Transverse colon (tissue), 4 donors: ENCODE data around the gene TNNT2. TPM values are rescaled to one million over a fixed set of nuclear protein-coding genes. Genes with fewer than 3 reads are reported as not detected.

ENCODE experiments used
- DNase-seq: peaks from one replicate; pipeline ENCODE4 v3.0.0-alpha.2; 2019
- H3K27ac ChIP-seq, 4 donors: fragments of 200-600 bp; sonication (generic); 2 replicates each; pipeline ENCODE4 v1.5.1; 2016 to 2018; ENCODE audit warnings: inconsistent platforms in 4 of 4
- H3K27me3 ChIP-seq: fragments of 200-600 bp; sonication (generic); 2 replicates; pipeline ENCODE4 v1.5.1; 2017; ENCODE audit warnings: inconsistent platforms
- H3K36me3 ChIP-seq, 4 donors: fragments of 200-600 bp; sonication (generic); 2 replicates each; pipeline ENCODE4 v1.5.1; 2017 to 2019; ENCODE audit warnings: inconsistent platforms in 4 of 4
- H3K4me1 ChIP-seq, 4 donors: fragments of 200-600 bp; sonication (generic); 2 replicates each; pipeline ENCODE4 v1.5.1; 2017 to 2020; ENCODE audit warnings: inconsistent platforms in 4 of 4
- H3K4me3 ChIP-seq, 4 donors: fragments of 200-600 bp; sonication (generic); 1 replicate in 1 of 4; 2 replicates in 3 of 4; pipeline versions ENCODE4 v1.5.1 to v1.6.1; 2017 to 2019; ENCODE audit warnings: inconsistent platforms in 4 of 4
- H3K9me3 ChIP-seq, 2 donors: fragments of 200-600 bp; sonication (generic); 2 replicates each; pipeline ENCODE4 v1.5.1; 2017 to 2019; ENCODE audit warnings: inconsistent platforms in 2 of 2
- CTCF ChIP-seq, 5 experiments: fragments of 200-600 bp in 3 of 5; fragments of 450-650 bp in 2 of 5; sonication (generic) in 3 of 5; IDR thresholded peaks; 1 replicate in 2 of 5; 2 replicates in 3 of 5; pipeline ENCODE4 v1.5.1; 2016 to 2017; ENCODE audit warnings: antibody characterized with exemption in 5 of 5, inconsistent platforms in 3 of 5, mild to moderate bottlenecking in 2 of 5, moderate library complexity in 1 of 5
- EP300 ChIP-seq: sonication (generic); formaldehyde crosslinking; IDR thresholded peaks from one replicate; pipeline ENCODE4 v1.6.1; 2017; ENCODE audit warnings: antibody characterized with exemption, low read depth
- POLR2A ChIP-seq: fragments of 450-650 bp; IDR thresholded peaks from one replicate; pipeline ENCODE4 v1.6.1; 2016; ENCODE audit warnings: antibody characterized with exemption, mild to moderate bottlenecking, moderate library complexity
- POLR2AphosphoS5 ChIP-seq, 3 donors: sonication (generic); formaldehyde crosslinking; IDR thresholded peaks; one replicate each; pipeline ENCODE4 v1.6.1; 2016; ENCODE audit warnings: antibody characterized with exemption in 3 of 3
- WGBS, 2 donors: methylation state at CpG; one replicate each; pipeline ENCODE4 v1.1.5; 2018; ENCODE audit warnings: low coverage in 1 of 2; 5-methylcytosine and 5-hydroxymethylcytosine counted together
- in situ Hi-C, 4 donors: fragments of 200-750 bp; cut with MboI; loops; one replicate each; pipeline versions ENCODE4 v1.15.0 to v1.15.1; 2017; ENCODE audit warnings: low sequenced_read_pairs in 3 of 4, low pct_ligation_motif_present in 1 of 4, low pct_unique_long_range_greater_than_20kb in 1 of 4
- intact Hi-C: fragments of 100-400 bp; cut with DNase I; formaldehyde crosslinking; loops from one replicate; pipeline ENCODE4 v1.15.1; 2023; ENCODE audit warnings: low total_unique reads
- total RNA-seq, 4 donors: library from RNA; depleted of rRNA; stranded (reverse); fragments of >200 nt; gene quantifications; one replicate each; pipeline ENCODE4 v1.1.0, GENCODE V29; 2016

TNNT2 gene
- total RNA-seq, 4 donors from 2014 or later = 0.14 to 0.95 TPM; not detected in 2

GRCh38 chr1:201348211-201348566 lies 29.3 kb downstream of the TNNT2 start:
- 7 to 22% methylated on average over 3 to 6 of the region's 6 CpGs for WGBS, 2 donors
- DNase-seq = peak; percentile 33
- Histone ChIP-seq H3K36me3 (no peaks in the 10 kb centered on the region), H3K27me3 (peaks cover 11% of the 10 kb centered on the region), H3K4me1 (no peaks in the 10 kb centered on the region), H3K4me3 (no peak overlapping the region), H3K27ac (no peak overlapping the region), H3K9me3 (no peaks in the 10 kb centered on the region)
- in situ Hi-C loops = no loop called here
- intact Hi-C loops = no loop called here
- TF ChIP-seq POLR2A (no peak), CTCF (IDR thresholded peaks at IDR 0.05) (peak in 4 of 5 experiments; percentile 43 to 50 (median 46)), EP300 (no peak), POLR2AphosphoS5 (IDR thresholded peaks at IDR 0.05) (no peak)

GRCh38 chr1:201347498-201348210 lies 29.8 kb downstream of the TNNT2 start:
- Histone ChIP-seq H3K36me3 (no peaks in the 10 kb centered on the region), H3K9me3 (no peaks in the 10 kb centered on the region), H3K4me1 (no peaks in the 10 kb centered on the region), H3K27me3 (peaks cover 14% of the 10 kb centered on the region), H3K4me3 (no peak overlapping the region), H3K27ac (no peak overlapping the region)
- 20 to 27% methylated on average over 1 to 7 of the region's 7 CpGs for WGBS, 2 donors
- no peak for DNase-seq
- TF ChIP-seq CTCF (IDR thresholded peaks at IDR 0.05) = no peak
- no peak for TF ChIP-seq POLR2AphosphoS5 (IDR thresholded peaks at IDR 0.05)
- TF ChIP-seq POLR2A = no peak
- TF ChIP-seq EP300 = no peak
- intact Hi-C loops (no loop called here), in situ Hi-C loops (no loop called here)

GRCh38 chr1:201346987-201347386 lies 30.5 kb downstream of the TNNT2 start:
- in situ Hi-C loops (no loop called here), intact Hi-C loops (no loop called here)
- WGBS, 2 donors = 18 to 21% methylated on average over 2 of the region's 2 CpGs
- no peaks in the 10 kb centered on the region for H3K9me3 ChIP-seq
- peaks cover 20% of the 10 kb centered on the region for H3K27me3 ChIP-seq
- H3K4me3 ChIP-seq = no peak overlapping the region
- H3K27ac ChIP-seq = no peak overlapping the region
- no peak for TF ChIP-seq CTCF (IDR thresholded peaks at IDR 0.05)
- TF ChIP-seq POLR2AphosphoS5 (IDR thresholded peaks at IDR 0.05) = no peak
- TF ChIP-seq EP300 = no peak
- TF ChIP-seq POLR2A = no peak
- no peaks in the 10 kb centered on the region for H3K4me1 ChIP-seq
- no peaks in the 10 kb centered on the region for H3K36me3 ChIP-seq
- no peak for DNase-seq

GRCh38 chr1:201346337-201346939 lies 31.0 kb downstream of the TNNT2 start:
- intact Hi-C loops = no loop called here
- no peaks in the 10 kb centered on the region for H3K4me1 ChIP-seq
- no peak overlapping the region for H3K4me3 ChIP-seq
- H3K36me3 ChIP-seq = no peaks in the 10 kb centered on the region
- H3K27ac ChIP-seq = no peak overlapping the region
- H3K9me3 ChIP-seq = no peaks in the 10 kb centered on the region
- peak; percentile 47 for DNase-seq
- in situ Hi-C loops = no loop called here
- 41% methylated on average over 5 of the region's 5 CpGs; no CpG with 5 or more reads in 1 of the 2 donors for WGBS, 2 donors
- H3K27me3 ChIP-seq = peaks cover 24% of the 10 kb centered on the region
- TF ChIP-seq CTCF (IDR thresholded peaks at IDR 0.05) (peak; percentile 35 to 69 (median 56)), POLR2AphosphoS5 (IDR thresholded peaks at IDR 0.05) (no peak)
